ENCODE results near the gene EPN3.

The EPN3 gene

DNA sequence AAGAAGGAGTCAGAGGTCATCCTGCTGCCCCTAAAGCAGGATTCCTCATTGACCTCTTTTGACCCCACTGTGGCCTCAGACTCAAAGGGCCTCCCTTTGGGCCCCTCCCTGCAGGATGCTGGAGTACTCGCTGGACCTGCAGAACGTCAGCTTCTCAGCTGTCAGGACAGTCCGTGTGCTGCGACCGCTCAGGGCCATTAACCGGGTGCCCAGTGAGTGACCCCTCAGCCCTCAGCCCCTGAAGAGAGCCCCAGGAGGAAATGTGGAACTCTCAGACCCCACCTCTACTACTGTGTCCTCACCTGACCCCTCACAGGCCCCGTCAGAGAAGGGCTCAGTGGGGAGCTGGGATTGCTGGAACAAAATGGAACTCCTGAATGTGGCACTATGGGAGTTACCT, 37.1 kb downstream of the EPN3 start:
- Histone ChIP-seq H3K9ac (ENCODE audit: low read depth, low read length) (no peak overlapping the region), H3K36me3 (ENCODE audit: insufficient read depth, low read length) (no peaks in the 10 kb centered on the region), H3K4me1 (ENCODE audit: insufficient read depth, low read length) (peaks cover 13% of the 10 kb centered on the region; the same call in 1 of the 2 replicates), H3K9me3 (ENCODE audit: control insufficient read depth, insufficient read depth, low read length) (no peaks in the 10 kb centered on the region)

DNA sequence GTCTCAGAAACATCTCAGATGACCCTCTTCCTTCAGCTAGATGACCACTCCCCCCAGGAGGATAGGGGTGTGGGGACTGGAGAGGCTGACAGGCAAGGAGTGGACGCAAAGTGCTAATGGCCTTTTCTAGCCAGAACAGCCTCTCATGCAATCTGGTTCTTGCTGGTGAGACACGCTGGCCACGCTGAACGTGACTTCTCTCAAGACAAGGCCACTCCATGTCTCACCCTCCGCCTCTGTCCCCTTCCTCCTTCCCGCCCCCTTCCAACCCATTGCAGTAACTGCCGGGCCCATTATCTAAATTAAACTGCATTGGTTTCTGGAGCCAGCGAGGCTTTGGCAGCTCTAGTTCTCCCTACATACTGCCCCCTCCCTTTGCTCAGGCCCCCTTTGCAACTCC, 37.5 kb downstream of the EPN3 start:
- Histone ChIP-seq H3K4me1 (ENCODE audit: insufficient read depth, low read length) (peaks cover 13% of the 10 kb centered on the region), H3K9ac (ENCODE audit: low read depth, low read length) (no peak overlapping the region), H3K9me3 (ENCODE audit: control insufficient read depth, insufficient read depth, low read length) (no peaks in the 10 kb centered on the region), H3K36me3 (ENCODE audit: insufficient read depth, low read length) (no peaks in the 10 kb centered on the region)

DNA sequence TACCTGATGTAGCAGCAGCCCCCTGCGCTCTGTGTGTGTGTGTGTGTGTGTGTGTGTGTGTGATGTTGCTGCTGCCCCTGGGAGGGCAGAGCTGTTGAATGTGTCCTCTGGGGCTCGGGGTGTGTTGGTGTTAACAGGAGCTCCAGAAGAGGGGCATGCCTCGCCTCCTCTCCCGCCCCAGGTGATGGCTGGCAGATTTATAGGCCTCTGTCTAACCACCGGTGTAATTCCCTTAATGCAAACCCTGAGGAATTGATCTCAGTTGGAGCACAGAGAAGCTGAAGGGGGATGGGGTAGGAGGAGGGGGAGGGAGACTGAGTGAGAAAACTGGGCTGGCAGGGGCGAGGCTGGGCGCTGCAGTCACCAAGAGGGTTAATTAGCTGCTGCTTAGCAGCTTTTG, 38.0 kb downstream of the EPN3 start:
- Histone ChIP-seq H3K36me3 (ENCODE audit: insufficient read depth, low read length) (no peaks in the 10 kb centered on the region), H3K4me1 (ENCODE audit: insufficient read depth, low read length) (peaks cover 15% of the 10 kb centered on the region)

DNA sequence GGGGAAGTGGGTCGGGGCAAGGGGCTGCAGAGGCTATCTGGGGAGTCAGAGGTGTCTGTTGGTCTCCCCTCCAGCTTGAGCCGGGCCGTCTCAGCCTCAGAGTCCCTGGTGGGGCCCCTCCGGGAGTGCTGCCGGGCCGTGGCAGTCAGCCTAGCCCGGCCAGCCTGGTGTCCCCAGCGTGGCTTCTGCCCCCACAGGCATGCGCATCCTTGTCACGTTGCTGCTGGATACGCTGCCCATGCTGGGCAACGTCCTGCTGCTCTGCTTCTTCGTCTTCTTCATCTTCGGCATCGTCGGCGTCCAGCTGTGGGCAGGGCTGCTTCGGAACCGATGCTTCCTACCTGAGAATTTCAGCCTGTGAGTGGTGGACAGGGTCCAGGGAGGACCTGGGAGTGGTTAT, 39.1 kb downstream of the EPN3 start:
- H3K9me3 ChIP-seq (ENCODE audit: control insufficient read depth, insufficient read depth, low read length): no peaks in the 10 kb centered on the region
- H3K36me3 ChIP-seq (ENCODE audit: insufficient read depth, low read length): no peaks in the 10 kb centered on the region
- no peak overlapping the region for H3K9ac ChIP-seq (ENCODE audit: low read depth, low read length)
- peaks cover 12% of the 10 kb centered on the region for H3K4me1 ChIP-seq (ENCODE audit: insufficient read depth, low read length)

More for the DNA sequence above, 38.0 kb downstream of the EPN3 start:
- no peaks in the 10 kb centered on the region for H3K9me3 ChIP-seq (ENCODE audit: control insufficient read depth, insufficient read depth, low read length)
- H3K9ac ChIP-seq (ENCODE audit: low read depth, low read length): no peak overlapping the region

DNA sequence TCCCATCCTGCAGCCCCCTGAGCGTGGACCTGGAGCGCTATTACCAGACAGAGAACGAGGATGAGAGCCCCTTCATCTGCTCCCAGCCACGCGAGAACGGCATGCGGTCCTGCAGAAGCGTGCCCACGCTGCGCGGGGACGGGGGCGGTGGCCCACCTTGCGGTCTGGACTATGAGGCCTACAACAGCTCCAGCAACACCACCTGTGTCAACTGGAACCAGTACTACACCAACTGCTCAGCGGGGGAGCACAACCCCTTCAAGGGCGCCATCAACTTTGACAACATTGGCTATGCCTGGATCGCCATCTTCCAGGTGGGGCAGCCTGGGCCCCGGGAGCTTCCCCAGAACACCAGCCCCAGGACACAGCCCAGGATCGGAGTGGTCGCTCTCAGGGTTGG, 40.0 kb downstream of the EPN3 start:
- peaks cover 12% of the 10 kb centered on the region for H3K4me1 ChIP-seq (ENCODE audit: insufficient read depth, low read length)
- H3K36me3 ChIP-seq (ENCODE audit: insufficient read depth, low read length): no peaks in the 10 kb centered on the region
- H3K9me3 ChIP-seq (ENCODE audit: control insufficient read depth, insufficient read depth, low read length): no peaks in the 10 kb centered on the region
- H3K9ac ChIP-seq (ENCODE audit: low read depth, low read length): no peak overlapping the region

DNA sequence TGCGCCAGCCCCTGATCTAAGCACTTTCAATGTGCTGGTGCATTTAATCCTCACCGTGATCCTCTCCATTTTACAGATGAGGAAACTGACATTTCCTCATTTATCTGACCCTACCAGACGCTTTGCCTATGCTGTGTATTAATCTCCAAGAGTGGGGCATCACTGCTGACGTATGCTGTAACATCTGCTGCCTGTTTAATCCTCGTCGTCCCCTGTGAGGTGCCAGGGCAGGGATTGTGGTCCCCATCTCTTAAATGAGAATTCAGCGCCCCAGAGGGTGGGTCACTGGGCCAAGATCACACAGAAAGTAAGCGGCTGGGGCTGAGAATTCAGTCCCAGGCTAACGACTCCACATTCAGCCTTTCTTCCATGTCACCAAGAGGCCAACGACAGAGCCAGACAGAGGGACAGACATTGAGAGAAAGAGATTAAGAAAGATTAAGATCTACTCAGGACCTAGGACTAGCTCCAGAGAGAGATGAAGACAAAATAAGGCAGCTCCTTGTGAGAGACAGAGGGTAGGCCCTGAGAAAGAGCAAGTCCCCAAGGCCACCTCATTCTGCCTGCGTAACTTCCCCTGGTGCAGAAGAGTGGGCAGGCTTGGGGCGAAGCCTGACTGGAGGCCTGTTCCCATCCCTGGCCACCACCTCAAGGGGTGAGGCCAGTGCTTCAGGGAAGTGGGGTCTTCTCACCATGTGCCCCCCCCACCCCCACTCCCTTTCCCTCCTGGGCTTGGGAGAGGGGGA, 41.5 kb downstream of the EPN3 start:
- Histone ChIP-seq H3K36me3 (ENCODE audit: insufficient read depth, low read length) (no peaks in the 10 kb centered on the region), H3K9me3 (ENCODE audit: control insufficient read depth, insufficient read depth, low read length) (no peaks in the 10 kb centered on the region), H3K4me1 (ENCODE audit: insufficient read depth, low read length) (peaks cover 12% of the 10 kb centered on the region), H3K9ac (ENCODE audit: low read depth, low read length) (no peak overlapping the region)

DNA sequence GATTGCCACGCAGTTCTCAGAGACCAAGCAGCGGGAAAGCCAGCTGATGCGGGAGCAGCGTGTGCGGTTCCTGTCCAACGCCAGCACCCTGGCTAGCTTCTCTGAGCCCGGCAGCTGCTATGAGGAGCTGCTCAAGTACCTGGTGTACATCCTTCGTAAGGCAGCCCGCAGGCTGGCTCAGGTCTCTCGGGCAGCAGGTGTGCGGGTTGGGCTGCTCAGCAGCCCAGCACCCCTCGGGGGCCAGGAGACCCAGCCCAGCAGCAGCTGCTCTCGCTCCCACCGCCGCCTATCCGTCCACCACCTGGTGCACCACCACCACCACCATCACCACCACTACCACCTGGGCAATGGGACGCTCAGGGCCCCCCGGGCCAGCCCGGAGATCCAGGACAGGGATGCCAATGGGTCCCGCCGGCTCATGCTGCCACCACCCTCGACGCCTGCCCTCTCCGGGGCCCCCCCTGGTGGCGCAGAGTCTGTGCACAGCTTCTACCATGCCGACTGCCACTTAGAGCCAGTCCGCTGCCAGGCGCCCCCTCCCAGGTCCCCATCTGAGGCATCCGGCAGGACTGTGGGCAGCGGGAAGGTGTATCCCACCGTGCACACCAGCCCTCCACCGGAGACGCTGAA, 43.2 kb downstream of the EPN3 start:
- Histone ChIP-seq H3K4me1 (ENCODE audit: insufficient read depth, low read length) (peaks cover 10% of the 10 kb centered on the region), H3K9me3 (ENCODE audit: control insufficient read depth, insufficient read depth, low read length) (no peaks in the 10 kb centered on the region), H3K9ac (ENCODE audit: low read depth, low read length) (no peak overlapping the region), H3K36me3 (ENCODE audit: insufficient read depth, low read length) (no peaks in the 10 kb centered on the region)

DNA sequence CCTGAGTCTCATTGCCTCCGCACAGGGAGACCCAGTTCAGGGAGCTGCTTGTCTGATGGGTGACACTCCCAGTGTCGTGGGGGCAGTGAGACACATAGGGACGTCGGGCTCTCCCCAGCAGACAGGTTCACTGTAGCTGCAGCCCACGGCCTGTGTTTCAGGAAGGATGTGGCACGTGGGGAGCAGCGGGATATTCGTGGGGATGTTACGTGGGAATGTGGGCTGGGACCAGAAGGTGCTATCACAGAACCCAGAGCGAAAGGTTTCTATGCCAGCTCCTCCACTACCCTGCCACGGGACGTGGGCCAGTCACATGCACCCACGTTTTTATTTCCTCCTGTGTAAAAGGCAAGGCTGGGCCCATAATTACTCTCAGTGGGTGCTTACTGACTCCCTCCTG, 44.3 kb downstream of the EPN3 start:
- Histone ChIP-seq H3K36me3 (ENCODE audit: insufficient read depth, low read length) (no peaks in the 10 kb centered on the region), H3K4me1 (ENCODE audit: insufficient read depth, low read length) (peaks cover 11% of the 10 kb centered on the region), H3K9ac (ENCODE audit: low read depth, low read length) (no peak overlapping the region), H3K9me3 (ENCODE audit: control insufficient read depth, insufficient read depth, low read length) (no peaks in the 10 kb centered on the region)

DNA sequence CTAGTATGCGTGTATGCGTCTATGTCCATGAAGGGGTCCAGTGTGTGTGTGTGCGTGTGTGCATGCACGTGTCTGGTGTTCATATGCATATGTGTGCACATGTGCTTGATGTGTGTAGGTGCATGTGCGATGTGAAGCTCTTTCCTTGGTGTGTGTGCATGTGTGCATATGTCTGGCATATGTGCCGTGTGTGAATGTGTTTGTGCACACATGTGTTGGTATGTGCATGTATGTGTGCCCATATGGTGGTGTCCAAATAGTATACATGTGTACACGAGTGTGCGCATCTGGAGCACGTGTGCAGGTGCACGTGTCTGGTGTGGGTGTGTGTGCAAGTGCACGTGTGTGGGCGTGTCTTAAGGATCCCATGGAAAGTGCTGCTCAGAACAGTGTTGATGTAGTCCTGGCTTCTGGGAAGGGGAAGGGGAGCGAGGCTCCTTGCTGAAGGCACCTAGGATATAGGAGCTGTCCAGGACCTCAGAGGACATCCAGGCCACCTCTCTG, 45.0 kb downstream of the EPN3 start:
- Histone ChIP-seq H3K9ac (ENCODE audit: low read depth, low read length) (no peak overlapping the region), H3K36me3 (ENCODE audit: insufficient read depth, low read length) (no peaks in the 10 kb centered on the region), H3K9me3 (ENCODE audit: control insufficient read depth, insufficient read depth, low read length) (no peaks in the 10 kb centered on the region), H3K4me1 (ENCODE audit: insufficient read depth, low read length) (peaks cover 11% of the 10 kb centered on the region)

DNA sequence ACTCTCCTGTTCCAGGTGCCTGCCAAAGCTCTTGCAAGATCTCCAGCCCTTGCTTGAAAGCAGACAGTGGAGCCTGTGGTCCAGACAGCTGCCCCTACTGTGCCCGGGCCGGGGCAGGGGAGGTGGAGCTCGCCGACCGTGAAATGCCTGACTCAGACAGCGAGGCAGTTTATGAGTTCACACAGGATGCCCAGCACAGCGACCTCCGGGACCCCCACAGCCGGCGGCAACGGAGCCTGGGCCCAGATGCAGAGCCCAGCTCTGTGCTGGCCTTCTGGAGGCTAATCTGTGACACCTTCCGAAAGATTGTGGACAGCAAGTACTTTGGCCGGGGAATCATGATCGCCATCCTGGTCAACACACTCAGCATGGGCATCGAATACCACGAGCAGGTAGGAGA, 45.6 kb downstream of the EPN3 start:
- Histone ChIP-seq H3K4me1 (ENCODE audit: insufficient read depth, low read length) (peaks cover 11% of the 10 kb centered on the region), H3K9me3 (ENCODE audit: control insufficient read depth, insufficient read depth, low read length) (no peaks in the 10 kb centered on the region), H3K36me3 (ENCODE audit: insufficient read depth, low read length) (no peaks in the 10 kb centered on the region), H3K9ac (ENCODE audit: low read depth, low read length) (no peak overlapping the region)

DNA sequence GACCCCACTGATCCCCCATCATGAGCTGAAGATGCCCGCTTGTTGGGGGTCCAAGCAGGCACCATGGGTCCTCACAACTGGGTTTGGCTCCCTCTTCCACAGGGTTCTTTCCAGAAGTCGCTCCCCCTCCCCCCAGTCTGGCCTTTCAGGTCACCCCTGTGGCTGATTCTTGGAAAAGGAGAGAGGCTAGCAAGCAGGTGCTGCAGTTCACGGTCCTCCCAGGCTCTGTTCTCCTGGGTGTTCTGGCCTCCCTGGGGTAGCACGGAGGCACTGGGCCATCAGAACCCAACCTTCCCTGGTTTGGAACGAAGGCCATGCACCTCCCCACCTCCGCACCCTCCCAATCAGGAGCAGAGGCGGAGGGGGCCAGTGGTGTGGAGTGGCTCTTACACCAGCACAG, 46.9 kb downstream of the EPN3 start:
- Histone ChIP-seq H3K36me3 (ENCODE audit: insufficient read depth, low read length) (no peaks in the 10 kb centered on the region), H3K9me3 (ENCODE audit: control insufficient read depth, insufficient read depth, low read length) (no peaks in the 10 kb centered on the region), H3K4me1 (ENCODE audit: insufficient read depth, low read length) (peaks cover 11% of the 10 kb centered on the region), H3K9ac (ENCODE audit: low read depth, low read length) (no peak overlapping the region)

DNA sequence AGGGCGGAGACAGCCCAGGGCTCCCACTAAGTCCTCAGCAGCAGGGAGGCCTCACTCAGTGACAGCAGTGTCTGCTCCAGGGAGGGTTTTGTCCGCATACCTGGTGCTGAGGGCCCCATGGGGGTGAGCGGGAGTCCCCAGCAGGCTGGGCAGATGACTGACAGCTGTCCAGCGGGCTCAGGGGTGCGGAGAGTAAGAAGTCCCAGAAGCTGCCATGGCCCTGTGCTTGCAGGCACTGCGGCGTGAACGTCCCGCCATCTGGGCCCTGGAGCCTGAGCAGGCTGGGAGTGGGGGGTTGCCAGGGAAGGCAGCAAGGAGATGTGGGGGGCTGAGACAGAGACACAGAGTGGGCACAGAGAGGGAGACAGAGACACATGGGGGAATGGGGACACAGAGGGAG, 48.1 kb downstream of the EPN3 start:
- no peak overlapping the region for H3K9ac ChIP-seq (ENCODE audit: low read depth, low read length)
- no peaks in the 10 kb centered on the region for H3K36me3 ChIP-seq (ENCODE audit: insufficient read depth, low read length)
- no peaks in the 10 kb centered on the region for H3K9me3 ChIP-seq (ENCODE audit: control insufficient read depth, insufficient read depth, low read length)
- H3K4me1 ChIP-seq (ENCODE audit: insufficient read depth, low read length): peaks cover 6% of the 10 kb centered on the region; the same call in 1 of the 2 replicates

DNA sequence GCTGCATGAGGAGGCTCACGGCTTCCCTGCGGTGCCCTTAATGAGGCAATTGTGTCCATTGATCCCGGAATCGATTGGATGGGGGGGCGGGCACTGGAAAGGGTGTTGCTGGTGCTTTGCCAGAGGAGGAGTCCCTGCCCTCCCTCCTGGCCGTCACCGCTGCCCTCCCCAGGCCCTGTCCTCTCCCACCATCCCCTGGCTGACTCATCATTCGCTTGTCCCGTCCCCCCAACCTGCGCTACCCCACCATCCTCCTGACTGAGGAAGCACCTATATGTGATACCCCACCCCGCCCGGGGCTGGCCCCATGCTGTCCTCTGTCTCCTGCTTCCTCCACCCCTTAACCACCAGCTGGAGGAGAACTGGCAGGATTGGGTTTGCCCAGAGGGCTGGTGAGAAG, 48.8 kb downstream of the EPN3 start:
- Histone ChIP-seq H3K9ac (ENCODE audit: low read depth, low read length) (no peak overlapping the region), H3K4me1 (ENCODE audit: insufficient read depth, low read length) (peaks cover 9% of the 10 kb centered on the region; the same call in 1 of the 2 replicates)

DNA sequence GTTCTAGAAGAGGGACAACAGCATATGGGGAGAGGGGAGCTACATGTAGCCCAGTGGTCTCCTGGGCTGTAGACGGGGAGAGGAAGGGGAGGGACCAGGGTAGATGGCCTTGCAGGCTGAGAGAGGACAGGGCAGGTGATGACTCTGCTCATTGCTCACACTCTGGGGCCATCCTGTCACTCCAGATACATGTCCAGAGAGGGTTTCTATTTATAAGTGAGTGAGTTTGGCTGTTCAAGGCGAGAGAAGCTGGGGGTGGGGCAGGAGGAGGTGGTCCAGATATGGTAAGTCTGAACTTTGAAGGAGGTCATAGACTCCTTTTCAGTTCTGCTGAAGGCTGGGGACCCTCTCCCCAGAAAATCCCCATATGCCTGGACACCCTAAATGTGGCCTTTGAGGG, 50.2 kb downstream of the EPN3 start:
- Histone ChIP-seq H3K9me3 (ENCODE audit: control insufficient read depth, insufficient read depth, low read length) (no peaks in the 10 kb centered on the region), H3K9ac (ENCODE audit: low read depth, low read length) (no peak overlapping the region), H3K4me1 (ENCODE audit: insufficient read depth, low read length) (peaks cover 16% of the 10 kb centered on the region; the same call in 1 of the 2 replicates)

More for the DNA sequence above, 48.8 kb downstream of the EPN3 start:
- Histone ChIP-seq H3K9me3 (ENCODE audit: control insufficient read depth, insufficient read depth, low read length) (no peaks in the 10 kb centered on the region), H3K36me3 (ENCODE audit: insufficient read depth, low read length) (no peaks in the 10 kb centered on the region)

DNA sequence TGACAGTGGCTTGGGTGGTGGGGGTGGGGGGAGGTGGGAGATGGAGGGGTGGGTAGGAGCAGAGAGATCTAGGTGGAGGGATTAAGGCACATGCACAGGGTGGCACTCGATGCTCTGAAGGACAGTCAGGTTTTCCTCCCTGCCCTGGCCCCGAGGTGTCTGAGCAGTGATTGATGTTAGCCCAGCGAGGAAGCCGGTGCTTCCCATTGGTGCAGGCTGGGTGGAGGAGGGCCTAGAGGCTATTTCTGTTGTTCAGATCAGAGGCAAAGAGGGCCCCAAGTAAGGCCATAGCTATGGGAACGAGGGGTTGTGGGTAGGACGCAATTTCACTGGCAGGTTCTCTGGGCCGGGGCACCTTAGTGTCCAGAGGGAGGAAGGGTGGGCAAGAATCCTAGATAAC, 51.1 kb downstream of the EPN3 start:
- peaks cover 16% of the 10 kb centered on the region; the same call in 1 of the 2 replicates for H3K4me1 ChIP-seq (ENCODE audit: insufficient read depth, low read length)

More for the DNA sequence above, 50.2 kb downstream of the EPN3 start:
- H3K36me3 ChIP-seq (ENCODE audit: insufficient read depth, low read length): no peaks in the 10 kb centered on the region

More for the DNA sequence above, 51.1 kb downstream of the EPN3 start:
- Histone ChIP-seq H3K9me3 (ENCODE audit: control insufficient read depth, insufficient read depth, low read length) (no peaks in the 10 kb centered on the region), H3K36me3 (ENCODE audit: insufficient read depth, low read length) (no peaks in the 10 kb centered on the region), H3K9ac (ENCODE audit: low read depth, low read length) (no peak overlapping the region)

Measured in ES-I3 (cell line).